HG02623 (cell line): Measurements from ENCODE around the gene KCNMA1.

Experiments used
- ATAC-seq: cut with Tn5 transposase; IDR thresholded peaks from one replicate; pipeline ENCODE4 v1.9.1; 2021; ENCODE audit warnings: moderate library complexity; ENCODE audit not compliant: unreplicated experiment

KCNMA1 gene

GRCh38 chr10:77106676-77107075 is 530.9 kb downstream of the KCNMA1 start:
- no peak for ATAC-seq

- no peak for ATAC-seq
Measured at GRCh38 chr10:77105761-77106221, 531.8 kb downstream of the KCNMA1 start.

GRCh38 chr10:77104459-77104980 is 533.1 kb downstream of the KCNMA1 start:
- no peak for ATAC-seq

- no peak for ATAC-seq
Measured at GRCh38 chr10:77103213-77103612, 534.4 kb downstream of the KCNMA1 start.

GRCh38 chr10:77101341-77101740 is 536.3 kb downstream of the KCNMA1 start:
- ATAC-seq = no peak

- no peak for ATAC-seq
Measured at GRCh38 chr10:77099136-77099535, 538.5 kb downstream of the KCNMA1 start.

- ATAC-seq = no peak
Measured at GRCh38 chr10:77097625-77098024, 540.0 kb downstream of the KCNMA1 start.

GRCh38 chr10:77093126-77093525 is 544.5 kb downstream of the KCNMA1 start:
- ATAC-seq = no peak

GRCh38 chr10:77091597-77092165 is 545.9 kb downstream of the KCNMA1 start:
- ATAC-seq = no peak

GRCh38 chr10:77090381-77091356 is 546.9 kb downstream of the KCNMA1 start:
- ATAC-seq = no peak

GRCh38 chr10:77087366-77087765 is 550.2 kb downstream of the KCNMA1 start:
- no peak for ATAC-seq

- no peak for ATAC-seq
Measured at GRCh38 chr10:77086081-77086480, 551.5 kb downstream of the KCNMA1 start.

- no peak for ATAC-seq
Measured at GRCh38 chr10:77085344-77085743, 552.3 kb downstream of the KCNMA1 start.

- ATAC-seq = no peak
Measured at GRCh38 chr10:77084431-77085144, 553.0 kb downstream of the KCNMA1 start.

GRCh38 chr10:77082601-77083252 is 554.9 kb downstream of the KCNMA1 start:
- ATAC-seq = no peak

GRCh38 chr10:77081481-77081891 is 556.1 kb downstream of the KCNMA1 start:
- ATAC-seq = no peak

- ATAC-seq = no peak
Measured at GRCh38 chr10:77080361-77081027, 557.1 kb downstream of the KCNMA1 start.

- no peak for ATAC-seq
Measured at GRCh38 chr10:77079592-77080300, 557.9 kb downstream of the KCNMA1 start.

- ATAC-seq = no peak
Measured at GRCh38 chr10:77077316-77077945, 560.2 kb downstream of the KCNMA1 start.
